Left colon (tissue), 2 donors: Measurements from ENCODE around the gene MYH7. TPM values are rescaled to one million over a fixed set of nuclear protein-coding genes. Genes with fewer than 3 reads are reported as not detected.

Experiments used
- ATAC-seq: fragments of 200-7000 bp; cut with Tn5 transposase; one replicate; pipeline ENCODE4 v1.9.1; 2020; ENCODE audit warnings: mild to moderate bottlenecking, moderate library complexity
- DNase-seq, 2 donors: peaks; one replicate each; pipeline ENCODE4 v3.0.0-alpha.2; 2020
- intact Hi-C, 2 donors: fragments of 100-400 bp; cut with DNase I in 1 of 2; cut with micrococcal nuclease in 1 of 2; formaldehyde crosslinking; loops; one replicate each; pipeline versions ENCODE4 v1.11.2 to v1.14.0; 2022; cut with DNase I, micrococcal nuclease
- total RNA-seq, 2 donors: library from RNA; stranded (reverse); fragmentation: NEBNext Ultra II Directional; extraction: Animal tissue kit (Norgen Biotek cat#: 25700); gene quantifications; one replicate each; pipeline ENCODE4 v1.2.1, GENCODE V29; 2021
- donor health status: DM: no; HTN: no; CAD: no.
- donor health status: DM: yes; HTN: yes; CAD: no.

The MYH7 gene
- total RNA-seq, 2 donors from 2014 or later = not detected

DNA sequence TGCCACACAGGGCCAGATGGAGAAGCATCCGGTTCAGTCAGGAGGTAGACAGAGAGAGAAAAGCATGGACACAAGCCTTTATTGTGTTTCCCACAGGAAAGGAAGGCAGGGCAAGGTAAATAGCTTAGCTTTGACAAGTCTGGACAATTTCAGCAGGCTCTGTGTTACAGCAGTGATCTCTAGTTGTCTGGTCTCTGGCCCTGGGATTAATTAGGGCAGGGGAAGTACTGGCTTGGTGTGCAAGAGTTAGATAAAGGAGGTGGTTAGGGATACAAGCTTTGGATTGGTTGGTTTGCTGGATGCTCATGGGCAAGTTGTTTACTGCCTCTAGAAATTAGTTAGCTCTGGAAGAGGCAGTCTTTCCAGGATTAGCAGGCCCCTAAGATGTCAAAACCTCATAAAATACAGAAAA lies 19.0 kb upstream of the MYH7 start:
- DNase-seq (no peak), ATAC-seq (no peak)
- intact Hi-C loops = no loop called here

DNA sequence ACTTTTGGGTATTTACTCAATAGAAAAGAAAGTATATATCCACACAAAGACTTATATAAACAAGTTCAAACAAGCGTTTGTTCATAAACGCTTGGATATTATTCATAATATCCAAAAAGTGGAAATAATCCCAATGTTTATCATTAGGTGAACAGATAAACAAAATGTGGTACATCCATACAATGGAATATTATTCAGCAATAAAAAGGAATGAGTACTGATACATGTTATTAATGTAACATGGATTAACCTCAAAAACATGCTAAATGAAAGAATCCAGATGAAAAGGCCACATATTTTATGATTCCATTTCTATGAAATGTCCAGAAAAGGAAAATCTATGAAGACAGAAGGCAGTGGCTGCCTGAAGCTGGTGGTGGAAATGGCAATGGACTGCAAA lies 16.8 kb upstream of the MYH7 start:
- DNase-seq (no peak), ATAC-seq (no peak)
- intact Hi-C loops = no loop called here

DNA sequence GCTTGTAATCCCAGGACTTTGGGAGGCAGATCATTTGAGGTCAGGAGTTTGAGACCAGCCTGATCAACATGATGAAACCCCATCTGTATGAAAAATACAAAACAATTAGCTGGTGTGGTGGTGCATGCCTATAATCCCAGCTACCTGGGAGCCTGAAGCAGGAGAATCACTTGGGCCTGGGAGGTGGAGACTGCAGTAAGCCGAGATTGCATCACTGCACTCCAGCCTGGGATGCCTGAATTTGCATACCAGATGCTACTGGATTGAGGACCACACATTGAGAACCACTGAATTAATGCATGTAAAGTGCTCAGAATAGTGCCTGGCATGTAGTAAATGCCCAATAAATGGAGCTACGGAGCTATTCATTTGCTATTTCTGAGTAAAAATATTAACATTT lies 14.9 kb upstream of the MYH7 start:
- ATAC-seq (no peak), DNase-seq (no peak)
- intact Hi-C loops = no loop called here

DNA sequence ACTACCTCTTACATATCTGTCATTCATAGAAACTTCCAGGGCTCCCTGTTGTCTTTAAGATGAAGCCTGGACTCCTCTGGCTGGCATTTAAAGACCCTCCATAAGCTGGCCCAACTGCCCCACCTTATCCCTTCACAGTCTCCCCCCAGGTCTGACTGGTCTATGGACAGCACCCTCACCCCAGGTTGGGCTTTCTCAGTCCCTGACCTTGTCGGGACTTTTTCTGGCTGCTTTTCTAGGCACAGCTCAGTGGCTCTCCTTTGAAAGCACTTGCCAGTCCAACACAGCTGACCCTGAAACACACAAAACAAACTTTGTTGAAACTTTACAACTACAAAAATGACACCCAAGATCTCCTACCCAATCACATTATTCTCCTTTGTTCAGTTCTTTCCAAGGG lies 13.9 kb upstream of the MYH7 start:
- intact Hi-C loops = no loop called here
- ATAC-seq (no peak), DNase-seq (no peak)

DNA sequence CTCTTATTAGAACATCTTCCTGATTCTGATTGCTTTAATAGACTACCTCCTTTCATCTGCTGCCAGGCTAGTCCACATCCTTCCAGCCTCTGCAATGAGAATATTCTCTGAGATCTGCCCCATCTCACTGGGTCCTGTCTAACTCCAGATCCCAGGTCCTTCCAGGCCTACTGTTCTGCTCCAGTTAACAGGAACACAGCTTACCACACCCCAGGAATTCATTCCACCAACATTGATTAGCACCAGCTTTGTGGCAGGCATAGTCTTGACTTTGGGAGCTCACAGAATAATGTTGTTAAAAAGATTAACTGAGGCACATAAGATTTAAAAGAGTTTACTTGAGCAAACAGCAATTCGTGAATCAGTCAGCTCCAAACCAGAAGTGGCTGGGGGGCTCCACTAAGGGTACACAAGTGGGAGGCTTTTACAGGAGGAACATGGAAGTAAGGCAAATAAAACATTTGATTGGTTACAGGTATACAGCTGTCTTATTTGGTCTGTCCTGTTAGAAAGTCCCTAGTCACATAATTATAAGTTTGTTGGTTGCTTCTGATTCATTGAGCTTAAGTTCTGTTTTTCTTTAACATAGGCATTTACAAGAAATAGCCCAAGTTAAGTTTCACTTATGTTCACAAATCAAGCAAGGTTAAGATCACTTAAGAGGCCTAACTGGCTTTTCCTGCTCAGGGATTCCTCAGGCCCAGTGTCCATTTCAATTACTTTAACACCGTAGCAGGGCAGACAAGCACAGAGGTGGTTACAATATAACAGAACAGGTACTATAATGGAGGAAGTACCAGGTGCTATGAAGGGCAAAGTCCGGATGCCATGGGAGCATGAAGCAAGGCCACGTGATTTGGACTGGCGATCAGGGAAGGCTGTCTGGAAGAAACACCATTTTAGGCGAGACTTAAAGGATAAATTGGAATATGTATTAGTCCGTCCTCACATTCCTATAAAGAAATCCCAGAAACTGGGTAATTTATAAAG lies 12.2 kb upstream of the MYH7 start:
- DNase-seq = peak; percentile 73 to 88

DNA sequence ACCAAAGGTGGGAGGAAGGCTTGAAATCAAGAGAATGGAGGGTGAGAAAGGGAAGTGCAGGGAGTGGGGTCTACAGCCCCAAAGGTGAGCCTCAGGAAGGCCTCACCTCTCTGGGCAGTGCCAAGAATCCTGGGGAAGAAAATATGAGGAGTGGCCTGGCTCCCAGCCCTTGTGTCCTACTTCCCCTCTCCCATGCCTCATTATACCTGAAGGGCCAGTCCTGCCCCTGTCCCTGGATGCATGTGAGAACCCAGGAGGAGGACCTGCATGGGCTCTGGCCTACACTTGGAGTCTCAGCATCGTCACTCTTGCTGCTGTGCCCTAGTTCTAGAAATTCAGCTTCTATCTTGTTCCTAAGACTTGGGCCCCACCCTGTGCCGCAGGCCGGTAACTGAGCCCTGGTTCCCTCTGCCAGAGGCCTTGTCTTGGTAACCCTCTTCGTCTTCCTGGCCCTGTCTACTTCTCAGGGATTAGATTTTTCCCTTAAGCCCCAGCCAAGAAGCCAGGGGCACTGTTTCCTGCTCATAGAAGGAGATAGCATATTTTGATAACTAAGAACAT lies 10.9 kb upstream of the MYH7 start:
- intact Hi-C loops = no loop called here
- peak; percentile 58 for ATAC-seq
- DNase-seq = peak; percentile 44 to 58

More for the DNA sequence above, 12.2 kb upstream of the MYH7 start:
- intact Hi-C loops = no loop called here
- peak; percentile 98 for ATAC-seq

DNA sequence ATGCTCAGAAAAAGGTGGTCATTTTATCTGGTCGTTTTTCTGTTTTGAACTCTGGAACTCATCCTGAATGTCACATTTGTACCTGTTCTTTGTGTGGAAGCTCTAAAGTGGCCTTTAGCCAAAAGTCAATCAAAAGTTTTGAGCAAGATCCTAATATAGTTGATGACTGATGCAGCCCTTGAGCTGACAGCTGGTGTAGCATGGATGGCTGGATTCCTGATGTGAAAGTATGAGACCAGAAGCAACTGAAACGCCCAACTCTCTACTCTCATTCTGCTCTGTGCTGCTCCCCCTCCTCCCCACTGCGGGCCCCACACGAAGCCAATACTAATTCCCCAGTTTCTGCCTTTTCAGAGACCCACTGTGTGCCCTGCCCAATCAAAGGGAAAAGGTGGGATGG lies 10.3 kb upstream of the MYH7 start:
- no peak for DNase-seq
- intact Hi-C loops = no loop called here

DNA sequence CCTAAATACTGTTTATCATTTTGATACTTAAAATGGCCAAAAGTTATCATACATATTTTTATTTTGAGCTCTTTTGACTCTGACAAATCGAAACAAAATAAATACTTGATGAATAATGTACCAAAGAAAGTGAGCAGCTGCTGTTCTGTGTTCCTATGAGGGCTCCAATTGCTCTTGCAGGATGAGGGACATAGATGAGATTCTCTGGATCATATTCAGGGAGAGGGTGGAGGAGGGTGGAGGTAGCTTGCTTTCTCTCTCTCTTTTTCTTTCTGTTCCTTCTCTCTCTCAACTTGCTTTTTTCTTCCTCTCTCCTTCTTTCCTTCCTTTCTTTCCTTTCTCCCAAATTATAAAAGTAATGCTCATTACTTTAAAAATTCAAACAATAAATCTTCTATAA lies 8.9 kb upstream of the MYH7 start:
- no peak for DNase-seq
- ATAC-seq = no peak
- intact Hi-C loops = no loop called here

More for the DNA sequence above, 10.3 kb upstream of the MYH7 start:
- no peak for ATAC-seq

DNA sequence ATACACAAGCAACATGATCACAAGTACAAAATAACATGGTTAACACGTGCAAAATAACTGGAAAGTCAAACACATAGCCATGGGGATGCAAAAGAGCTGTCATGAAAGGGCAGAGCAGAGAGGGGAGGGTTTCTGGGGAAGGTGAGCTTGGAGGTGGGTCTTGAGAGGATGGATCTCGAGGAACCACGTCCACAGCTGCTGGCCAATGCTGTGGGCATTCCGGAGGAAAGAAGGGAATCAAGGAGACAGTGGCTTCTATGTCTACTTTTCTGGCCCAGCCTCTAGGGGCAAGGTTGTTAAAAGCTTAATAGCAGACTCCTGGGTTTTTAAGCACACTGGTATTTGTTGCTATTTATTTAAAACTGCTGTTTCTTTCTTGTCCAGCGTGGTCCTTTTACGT lies 8.4 kb upstream of the MYH7 start:
- no peak for ATAC-seq

DNA sequence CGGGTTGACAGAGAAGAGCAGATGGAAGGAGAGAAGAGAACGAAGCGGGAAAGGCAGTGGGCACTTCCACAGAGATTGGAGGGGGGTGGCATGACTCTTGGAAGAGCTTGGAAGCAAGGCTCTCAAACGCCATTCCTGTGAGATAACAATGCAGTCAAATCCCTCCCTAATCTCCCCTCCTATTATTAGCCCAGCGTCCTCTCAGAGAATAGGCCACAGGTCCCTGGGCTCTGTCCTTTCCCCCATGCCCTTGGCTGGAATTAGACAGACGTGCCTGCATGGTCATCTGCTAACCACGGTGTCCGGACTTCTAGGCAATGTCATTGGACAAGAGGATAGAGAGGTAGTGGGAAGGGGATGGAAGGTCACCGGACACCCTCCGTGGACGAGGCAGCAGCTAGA lies 8.0 kb upstream of the MYH7 start:
- DNase-seq (no peak), ATAC-seq (no peak)
- intact Hi-C loops = no loop called here

More for the DNA sequence above, 8.4 kb upstream of the MYH7 start:
- DNase-seq = no peak
- intact Hi-C loops = no loop called here

DNA sequence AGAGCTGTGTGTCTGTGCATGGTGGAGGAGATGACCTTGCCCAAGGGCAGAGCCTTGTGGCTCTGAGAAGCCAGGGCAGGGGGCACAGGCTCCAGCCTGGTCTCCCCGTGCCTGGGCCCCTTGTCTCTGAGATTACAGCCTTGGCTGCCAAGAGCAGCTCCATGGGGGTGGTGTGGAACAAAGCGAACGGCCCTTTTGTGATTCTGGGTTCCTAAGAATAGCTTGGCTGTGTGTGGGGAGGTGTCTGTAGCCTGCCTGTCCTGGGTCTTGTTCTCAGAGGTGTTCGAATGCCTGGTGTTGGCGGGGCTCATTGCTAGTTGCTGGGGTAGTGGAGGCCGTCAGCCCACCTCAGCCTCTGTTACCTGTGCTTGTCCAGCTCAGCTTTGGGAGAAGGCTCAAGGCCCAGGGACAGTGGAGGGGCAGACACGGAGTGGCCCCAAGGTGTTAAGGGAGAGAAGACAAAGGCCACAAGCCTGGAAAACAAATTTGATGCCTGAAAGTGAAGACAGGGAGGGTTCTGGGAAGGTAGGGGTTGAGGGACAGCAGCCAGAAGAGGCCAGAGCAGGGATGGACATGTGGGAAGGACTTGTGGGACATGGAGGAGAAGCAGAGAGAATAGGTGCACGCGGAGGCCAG lies 7.4 kb upstream of the MYH7 start:
- intact Hi-C loops = no loop called here
- no peak for ATAC-seq
- DNase-seq = no peak

DNA sequence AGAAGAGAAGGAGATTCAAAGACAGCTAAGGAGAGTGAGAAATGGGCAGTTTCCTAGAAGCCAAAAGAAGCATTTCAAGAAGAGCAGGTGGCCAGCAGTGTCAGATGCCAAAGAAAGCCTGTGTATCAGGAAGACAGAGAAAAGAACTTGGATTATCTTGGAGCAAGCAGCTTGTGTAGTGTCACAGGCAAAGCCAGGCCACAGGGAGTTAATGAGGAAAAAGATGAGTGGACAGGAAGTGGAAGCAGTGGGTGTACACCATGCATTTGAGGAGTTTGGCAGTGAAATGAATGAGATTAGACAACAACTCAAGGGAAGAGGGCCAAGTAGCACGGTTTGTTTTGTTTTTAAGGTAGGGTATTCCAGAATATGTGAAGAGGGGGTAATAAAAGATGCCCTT lies 5.6 kb upstream of the MYH7 start:
- ATAC-seq (no peak), DNase-seq (no peak)
- intact Hi-C loops = no loop called here

DNA sequence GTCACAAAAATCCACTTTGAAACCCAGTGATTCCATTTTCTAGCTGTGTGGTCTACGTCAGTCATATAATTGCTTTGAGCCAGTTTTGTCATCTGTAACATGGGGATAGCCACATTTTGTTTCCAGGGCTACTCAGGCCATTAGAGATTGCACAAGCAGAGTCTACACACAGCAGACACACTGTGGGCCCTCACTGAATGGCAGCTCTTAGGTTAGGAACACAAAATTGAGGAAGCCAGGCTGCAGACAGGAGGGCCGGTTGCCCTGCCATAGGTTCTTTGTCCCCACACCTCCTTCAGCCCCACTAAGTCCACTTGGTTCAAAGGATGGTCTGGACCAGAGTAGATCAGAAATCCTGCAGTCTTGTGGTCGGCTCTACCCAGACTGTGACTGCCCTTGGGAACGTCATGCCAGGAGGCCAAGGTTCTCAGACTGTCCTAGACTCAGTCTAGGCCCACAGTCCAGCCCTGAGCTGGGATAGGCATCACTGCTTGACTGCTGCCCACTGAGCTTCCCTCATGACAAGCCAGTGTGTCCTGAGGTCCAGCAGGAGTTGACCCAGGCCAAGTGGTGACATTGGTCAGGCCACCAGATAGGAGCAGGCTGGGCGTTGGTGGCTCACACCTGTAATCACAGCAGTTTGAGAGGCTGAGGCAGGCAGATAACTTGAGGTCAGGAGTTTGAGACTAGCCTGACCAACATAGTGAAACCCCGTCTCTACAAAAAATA lies 3.8 kb upstream of the MYH7 start:
- intact Hi-C loops = no loop called here
- no peak for ATAC-seq
- DNase-seq = no peak

DNA sequence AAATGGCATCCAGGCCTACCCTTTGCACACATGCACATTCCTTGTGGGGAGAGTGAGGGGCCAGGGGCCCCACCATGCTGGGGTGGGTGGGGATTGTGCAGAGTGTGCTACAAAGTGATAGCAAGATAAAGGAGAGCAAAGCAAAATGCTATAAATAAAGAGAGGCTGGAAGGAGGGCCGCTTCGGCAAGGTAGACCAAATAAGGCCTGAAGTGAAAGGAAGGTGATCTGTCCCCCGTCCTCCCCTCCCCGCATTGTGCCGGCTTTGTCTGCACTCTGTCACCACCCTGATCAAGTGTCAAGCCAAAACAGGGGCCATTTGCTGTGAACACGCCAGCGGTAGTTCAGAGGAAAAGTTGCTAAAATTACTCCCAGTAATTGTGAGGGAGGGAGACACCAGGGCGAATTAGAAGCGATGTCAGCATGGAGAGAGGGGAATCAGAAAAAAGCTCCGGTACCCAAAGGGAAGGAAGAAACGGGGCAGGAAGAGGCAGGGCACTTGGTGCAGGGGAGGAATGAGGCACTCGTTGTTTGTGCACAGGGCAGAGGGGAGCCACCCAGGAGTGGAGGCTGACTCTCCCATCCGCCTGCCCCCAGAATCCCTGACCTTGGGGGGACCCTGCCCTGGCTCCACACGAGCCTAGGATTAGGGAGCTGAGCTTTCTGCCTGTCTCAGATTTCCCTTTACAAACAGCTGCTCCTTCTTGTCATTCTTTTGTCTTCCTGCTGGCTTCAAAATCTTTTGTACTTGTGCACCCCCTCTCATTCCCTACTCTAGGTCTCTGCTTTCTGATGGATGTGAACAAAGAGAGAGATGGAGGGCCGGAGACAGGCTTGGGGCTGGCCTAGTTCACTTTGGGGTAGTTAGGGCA lies 2.9 kb upstream of the MYH7 start:
- intact Hi-C loops = no loop called here
- DNase-seq = no peak
- no peak for ATAC-seq

DNA sequence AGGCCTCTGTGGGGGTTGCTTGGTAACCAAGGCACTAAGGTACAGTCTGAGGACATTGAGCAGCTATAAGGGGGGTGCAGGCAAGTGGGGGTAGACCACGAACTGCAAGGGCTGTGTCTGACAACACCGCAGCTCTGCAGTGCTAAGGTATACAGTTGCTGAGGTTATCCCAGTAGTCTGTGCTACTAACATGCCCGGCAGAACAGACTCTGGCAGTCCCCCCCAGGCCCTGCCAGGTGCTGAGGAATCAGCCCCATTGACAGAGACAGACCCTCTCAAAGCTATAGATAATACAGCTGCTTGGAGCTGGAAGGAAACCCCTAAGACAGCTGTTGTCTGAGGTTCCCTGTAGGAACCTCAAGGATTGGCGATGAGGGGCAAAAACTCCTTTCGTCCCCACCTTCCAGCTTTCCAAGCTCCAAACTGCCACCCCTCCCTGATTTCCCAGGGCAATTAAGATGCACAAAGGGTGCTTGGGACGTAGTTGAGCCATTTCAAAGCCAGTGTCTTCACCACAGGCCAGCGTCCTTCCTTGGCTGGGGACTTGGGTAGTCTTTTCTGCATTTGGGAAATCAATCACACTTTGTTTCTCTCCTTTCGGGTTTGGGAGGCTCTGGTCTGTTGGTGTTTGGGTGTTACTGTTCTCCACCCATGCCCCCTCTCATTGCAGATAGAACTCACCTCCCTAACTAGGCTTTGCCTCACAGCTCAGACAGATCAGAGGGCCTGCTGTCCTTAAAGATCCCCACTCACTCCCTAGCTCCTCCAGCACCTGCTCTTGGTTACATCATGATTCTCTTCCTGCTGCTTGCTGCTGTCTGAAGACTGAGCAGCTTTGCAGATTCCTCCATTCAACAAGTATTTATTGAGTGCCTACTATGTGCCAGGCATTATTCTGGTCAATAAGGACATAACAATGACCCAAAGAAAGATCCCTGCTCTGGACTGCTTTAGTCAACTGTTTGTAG lies 2.0 kb upstream of the MYH7 start:
- ATAC-seq (no peak), DNase-seq (no peak)
- intact Hi-C loops = no loop called here

DNA sequence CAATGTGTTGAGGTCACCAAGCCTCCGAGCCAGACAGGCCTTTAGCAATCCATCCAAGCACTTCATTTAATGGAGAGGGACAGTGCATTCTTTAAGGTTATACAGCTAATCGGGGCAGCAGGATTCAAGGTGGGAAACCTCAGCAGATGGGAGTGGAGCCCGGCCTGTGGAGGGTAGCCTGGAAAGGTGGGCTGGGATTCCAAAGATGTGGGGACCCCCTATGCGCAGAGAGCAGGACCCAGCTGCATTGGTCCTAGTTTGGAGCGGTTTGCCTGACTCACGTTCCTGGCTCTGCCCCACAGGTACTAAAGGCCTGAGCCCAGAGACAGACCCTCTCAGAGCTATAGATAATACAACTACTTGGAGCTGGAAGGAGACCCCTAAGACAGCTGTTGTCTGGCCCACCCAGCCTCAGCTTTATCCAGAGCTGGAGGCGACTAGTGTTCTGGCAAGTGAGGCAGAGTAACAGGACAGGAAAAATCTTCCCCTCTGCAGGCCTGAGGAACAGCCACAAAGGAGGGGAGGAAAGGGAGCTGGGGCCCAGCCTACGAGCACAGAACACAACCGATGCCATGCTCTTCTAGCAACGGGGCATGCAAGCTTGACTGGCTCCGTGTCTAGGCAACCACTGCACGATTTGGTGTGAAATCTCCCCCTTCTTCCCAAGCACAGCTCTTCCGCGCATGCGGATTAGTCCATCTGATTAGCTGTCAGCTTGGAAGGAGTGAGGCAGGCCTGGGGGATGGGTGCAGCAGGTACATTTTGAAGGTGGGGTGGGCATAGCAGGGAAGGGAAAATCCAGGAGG lies 1.1 kb upstream of the MYH7 start:
- intact Hi-C loops = no loop called here
- DNase-seq (no peak), ATAC-seq (no peak)
